AML-193 (cell line): ENCODE measurements around the gene ZDHHC17.

Experiments
- DNase-seq, 2 experiments: peaks; one replicate each; lab custom pipeline; 2025; lab: John Stamatoyannopoulos, UW

ZDHHC17 gene

DNA sequence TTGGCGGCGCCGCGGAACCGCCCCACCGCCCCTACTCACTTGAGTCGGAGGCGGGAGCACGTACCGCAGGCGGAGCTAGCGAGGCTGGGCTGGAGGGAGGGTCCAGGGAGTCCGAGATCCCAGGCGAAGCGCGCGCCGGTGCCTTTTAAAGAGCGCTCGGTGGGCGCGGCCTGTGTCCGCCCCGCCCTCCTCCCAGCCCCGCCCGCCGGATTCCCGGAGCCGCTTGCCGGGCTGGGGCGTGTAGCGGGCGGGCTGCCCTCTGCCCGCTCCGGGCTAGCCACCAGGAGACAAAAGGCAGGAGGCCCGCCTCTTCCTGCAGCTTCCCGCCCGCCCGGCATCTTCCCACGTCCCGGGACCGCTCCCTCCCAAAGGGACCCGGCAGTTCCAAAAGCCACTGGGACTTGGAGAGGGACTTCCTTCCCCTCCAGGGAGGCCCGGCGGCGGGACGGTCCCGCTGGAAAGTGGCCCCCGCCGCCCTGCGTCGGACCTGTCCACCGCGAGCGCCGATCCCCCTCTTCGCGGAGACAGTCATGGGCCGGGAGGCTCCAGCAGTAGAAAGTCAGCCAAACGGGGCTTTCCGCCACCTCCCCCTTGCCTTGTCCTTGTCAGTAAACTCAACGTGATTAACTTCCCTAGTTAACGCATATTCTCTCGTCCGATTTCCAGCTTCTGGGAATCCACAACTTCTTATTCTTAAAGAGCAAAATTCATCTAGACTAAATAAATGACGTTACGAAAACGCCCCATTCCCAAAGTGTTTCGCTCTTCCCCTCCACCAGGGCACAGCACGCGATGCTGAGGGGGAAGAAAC, 115.2 kb downstream of the ZDHHC17 start, which contains the start of gene CSRP2:
TSS of gene CSRP2 (minus strand) at position 121 of the 811 bp plus-strand sequence. CDS start 12,759 bp downstream, outside the sequence.
- DNase-seq: no peak

GRCh38 chr12:76879710-76880518, 116.0 kb downstream of the ZDHHC17 start:
- no peak for DNase-seq

DNA sequence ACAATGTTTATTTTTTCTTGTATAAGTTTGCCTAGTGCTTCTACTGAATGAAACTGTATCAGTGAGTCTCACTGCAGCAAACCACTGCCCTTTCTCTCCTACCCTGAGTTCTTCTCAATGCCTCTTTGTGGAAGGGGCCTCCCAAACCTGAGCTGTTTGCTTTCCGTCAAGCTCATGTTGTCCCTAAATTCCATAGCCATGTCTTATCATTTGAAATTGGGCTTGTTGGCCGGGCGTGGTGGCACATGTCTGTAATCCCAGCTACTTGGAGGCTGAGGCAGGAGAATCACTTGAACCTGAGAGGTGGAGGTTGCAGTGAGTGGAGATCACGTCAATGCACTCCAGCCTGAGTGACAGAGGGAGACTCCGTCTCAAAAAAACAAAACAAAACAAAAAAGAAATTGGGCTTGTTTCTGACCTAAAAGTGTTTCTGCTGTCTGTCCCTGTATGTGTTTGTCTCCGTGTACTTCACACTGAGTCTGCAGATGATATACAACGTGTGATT, 116.7 kb downstream of the ZDHHC17 start:
- DNase-seq: no peak

- DNase-seq: no peak
Measured at GRCh38 chr12:76881142-76881541, 117.2 kb downstream of the ZDHHC17 start.

GRCh38 chr12:76882367-76882766, 118.5 kb downstream of the ZDHHC17 start:
- DNase-seq: no peak

GRCh38 chr12:76883151-76883550, 119.2 kb downstream of the ZDHHC17 start:
- no peak for DNase-seq

DNA sequence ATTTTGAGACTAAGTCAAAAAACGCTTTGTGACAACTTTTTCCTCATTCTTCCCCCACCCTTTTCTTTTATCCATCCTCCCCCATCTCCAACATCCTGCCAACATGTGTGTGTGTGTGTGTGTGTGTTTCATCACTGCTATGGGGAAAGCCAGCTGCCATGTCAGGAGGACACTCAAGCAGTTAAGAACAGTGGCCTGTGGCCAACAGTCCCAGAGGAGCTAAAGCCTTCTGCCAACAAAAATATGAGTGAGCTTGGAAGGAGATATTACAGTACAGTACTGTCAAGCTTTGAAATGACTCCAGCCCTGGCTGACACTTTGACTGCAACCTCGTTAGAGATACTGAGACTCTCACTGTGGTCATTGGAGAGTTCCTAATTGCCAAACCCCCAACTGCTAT, 119.9 kb downstream of the ZDHHC17 start:
- no peak for DNase-seq

GRCh38 chr12:76888775-76889174, 124.9 kb downstream of the ZDHHC17 start:
- no peak for DNase-seq

- no peak for DNase-seq
Measured at GRCh38 chr12:76890151-76891143, 126.5 kb downstream of the ZDHHC17 start.

- no peak for DNase-seq
Measured at GRCh38 chr12:76891609-76892008, 127.7 kb downstream of the ZDHHC17 start.

GRCh38 chr12:76895796-76896195, 131.9 kb downstream of the ZDHHC17 start:
- no peak for DNase-seq

DNA sequence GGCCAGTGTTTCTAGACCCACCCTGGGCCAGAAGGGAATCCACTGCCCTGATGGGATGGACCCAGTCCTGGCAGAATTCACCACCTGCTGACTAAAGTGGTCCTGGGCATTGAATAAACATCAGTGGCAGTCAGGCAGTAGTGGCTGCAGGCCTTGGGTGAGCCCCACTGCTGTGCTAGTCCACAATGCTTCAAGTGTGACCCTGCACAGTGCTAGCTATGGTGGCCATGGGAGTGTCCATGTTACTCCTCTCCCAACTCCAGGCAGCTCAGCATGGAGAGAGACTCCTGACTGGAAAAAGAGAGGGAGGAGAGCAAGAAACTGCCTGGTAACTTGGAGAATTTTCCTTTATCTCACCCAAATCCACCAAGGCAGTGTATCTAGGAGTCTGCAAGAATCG, 132.4 kb downstream of the ZDHHC17 start:
- no peak for DNase-seq

DNA sequence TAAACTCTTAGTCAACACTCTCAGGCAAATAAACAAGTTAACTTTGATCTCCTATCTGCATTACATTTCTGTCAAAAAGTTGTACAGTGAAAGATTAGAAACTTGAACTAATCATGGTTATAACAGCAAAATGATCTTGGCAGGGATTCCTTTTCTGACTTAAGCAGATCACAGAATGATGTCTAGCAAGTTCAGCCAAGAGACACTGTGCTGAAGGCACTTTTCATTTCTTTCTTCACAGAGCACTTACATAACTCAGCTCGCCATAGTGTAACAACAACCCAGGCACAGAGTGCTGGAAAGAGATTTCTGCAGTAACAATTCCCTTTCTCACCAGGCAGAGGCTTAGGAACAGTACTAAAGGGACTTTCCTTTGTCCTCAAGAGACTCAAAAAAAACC, 134.5 kb downstream of the ZDHHC17 start:
- DNase-seq: no peak

GRCh38 chr12:76899522-76899921, 135.6 kb downstream of the ZDHHC17 start:
- DNase-seq: no peak

DNA sequence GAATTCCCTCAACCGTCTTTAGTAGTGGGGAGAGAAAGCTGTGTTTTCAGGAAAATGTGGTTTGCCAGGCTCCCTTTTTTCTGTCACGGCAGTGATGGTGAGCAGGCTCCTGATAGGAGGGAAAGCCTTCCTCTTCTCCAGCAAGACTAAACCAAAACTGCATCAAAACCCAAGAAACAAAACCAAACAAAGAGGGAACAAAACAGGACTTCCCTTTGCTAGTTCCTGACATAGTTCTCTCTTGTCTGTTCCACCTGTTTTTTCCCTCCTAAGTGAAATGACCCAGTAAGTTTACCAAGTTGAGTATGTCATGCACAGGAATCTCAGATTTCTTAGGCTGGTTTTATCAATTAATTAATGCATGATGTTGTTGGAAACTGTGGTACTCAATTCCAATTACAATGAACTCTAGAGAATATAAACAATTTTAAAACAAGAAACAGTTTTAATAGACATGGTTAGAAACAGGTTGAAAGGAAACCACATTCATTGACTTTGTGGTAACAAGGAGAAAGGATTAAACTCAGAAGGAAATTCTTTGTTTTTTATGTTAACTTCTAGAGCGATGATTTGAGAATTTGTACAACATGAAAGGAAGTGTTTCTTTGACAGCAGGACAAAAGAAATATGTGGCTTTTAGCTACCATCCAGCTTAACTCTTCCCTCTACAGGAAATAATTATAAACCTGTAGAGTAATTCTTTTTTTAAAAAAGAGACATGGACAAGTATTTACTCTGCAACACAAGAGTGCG, 137.9 kb downstream of the ZDHHC17 start:
- DNase-seq: no peak
